Spleen (tissue), 7 donors: ENCODE measurements around the gene UHRF1.

Source experiments
- POLR2A ChIP-seq, 3 donors: fragments of 450-650 bp; IDR thresholded peaks; one replicate each; pipeline ENCODE4 v1.5.1; 2017; ENCODE audit warnings: antibody characterized with exemption in 3 of 3, mild to moderate bottlenecking in 1 of 3
- TF ChIP-seq, protein P1 (sequence below), 11 experiments: fragments of 200-600 bp in 7 of 11; fragments of 450-650 bp in 4 of 11; sonication (generic) in 4 of 11; IDR thresholded peaks in 8 of 11; conservative IDR thresholded peaks in 3 of 11; 1 replicate in 7 of 11; 2 replicates in 4 of 11; pipeline versions ENCODE4 v1.4.0 to v1.8.0; 2016 to 2021; ENCODE audit warnings: antibody characterized with exemption in 11 of 11, inconsistent platforms in 4 of 11, mild to moderate bottlenecking in 1 of 11
- donor health status: DM: no; HTN: no; CAD: no; lungs with moderate emphysema.
- donor health status: DM: no; HTN: no; CAD: no.
- donor health status: DM: no; HTN: no; CAD: no.

DNA sequence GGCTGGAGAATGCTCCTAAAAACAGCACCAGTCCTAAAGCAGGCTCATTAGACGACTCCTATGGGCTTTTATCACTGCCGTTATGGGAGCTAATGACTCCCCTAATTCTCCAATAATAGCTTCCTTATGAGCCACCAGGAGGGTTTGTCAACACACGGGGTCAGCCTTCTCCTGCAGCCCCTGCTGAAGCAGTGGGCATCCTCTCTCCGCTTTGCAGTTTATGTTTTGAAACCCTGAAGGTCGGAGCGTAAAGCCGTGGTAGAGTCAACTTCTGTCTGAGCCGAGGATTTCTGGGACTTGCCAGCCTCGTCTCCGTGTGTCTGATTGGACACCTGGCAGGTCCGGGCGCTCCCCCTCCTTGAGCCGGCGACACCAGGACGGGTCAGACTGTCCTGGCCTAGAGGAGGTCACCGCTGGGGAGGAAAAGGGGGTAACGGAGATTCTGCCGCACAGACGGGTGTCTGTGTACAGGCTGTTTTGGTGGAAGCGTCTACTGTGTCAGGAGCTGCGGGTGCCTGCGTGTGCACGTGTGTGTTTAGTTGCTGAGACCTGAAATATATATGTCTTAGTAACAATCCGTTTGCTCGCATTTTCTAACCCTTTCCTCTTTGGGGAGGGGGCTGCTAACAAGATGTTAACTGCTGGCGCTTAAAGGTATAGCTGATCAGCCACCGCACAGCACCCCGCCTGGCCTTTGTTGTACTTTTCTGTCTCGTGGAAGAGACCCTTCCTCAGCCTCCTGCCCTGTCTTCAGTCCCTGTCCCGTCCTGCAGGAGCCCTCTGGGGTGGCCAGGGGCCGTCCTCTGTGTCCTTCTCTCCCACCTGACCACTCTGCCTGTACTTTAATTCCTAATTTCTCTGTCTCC is 61.5 kb downstream of the UHRF1 start:
- TF ChIP-seq, protein P1, sequence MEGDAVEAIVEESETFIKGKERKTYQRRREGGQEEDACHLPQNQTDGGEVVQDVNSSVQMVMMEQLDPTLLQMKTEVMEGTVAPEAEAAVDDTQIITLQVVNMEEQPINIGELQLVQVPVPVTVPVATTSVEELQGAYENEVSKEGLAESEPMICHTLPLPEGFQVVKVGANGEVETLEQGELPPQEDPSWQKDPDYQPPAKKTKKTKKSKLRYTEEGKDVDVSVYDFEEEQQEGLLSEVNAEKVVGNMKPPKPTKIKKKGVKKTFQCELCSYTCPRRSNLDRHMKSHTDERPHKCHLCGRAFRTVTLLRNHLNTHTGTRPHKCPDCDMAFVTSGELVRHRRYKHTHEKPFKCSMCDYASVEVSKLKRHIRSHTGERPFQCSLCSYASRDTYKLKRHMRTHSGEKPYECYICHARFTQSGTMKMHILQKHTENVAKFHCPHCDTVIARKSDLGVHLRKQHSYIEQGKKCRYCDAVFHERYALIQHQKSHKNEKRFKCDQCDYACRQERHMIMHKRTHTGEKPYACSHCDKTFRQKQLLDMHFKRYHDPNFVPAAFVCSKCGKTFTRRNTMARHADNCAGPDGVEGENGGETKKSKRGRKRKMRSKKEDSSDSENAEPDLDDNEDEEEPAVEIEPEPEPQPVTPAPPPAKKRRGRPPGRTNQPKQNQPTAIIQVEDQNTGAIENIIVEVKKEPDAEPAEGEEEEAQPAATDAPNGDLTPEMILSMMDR (IDR thresholded peaks at IDR 0.05 in 8 of 11, conservative IDR thresholded peaks at IDR 0.05 in 3 of 11) = no peak
- TF ChIP-seq POLR2A (IDR thresholded peaks at IDR 0.05) = no peak
